SHP77 treated with DMSO at 0.1 percent for 48 hours (cell line): Measurements from ENCODE around the gene PRKAR1B.

ENCODE experiments used
- DNase-seq: peaks from one replicate; lab custom pipeline; 2025; lab: John Stamatoyannopoulos, UW

The PRKAR1B gene

DNA sequence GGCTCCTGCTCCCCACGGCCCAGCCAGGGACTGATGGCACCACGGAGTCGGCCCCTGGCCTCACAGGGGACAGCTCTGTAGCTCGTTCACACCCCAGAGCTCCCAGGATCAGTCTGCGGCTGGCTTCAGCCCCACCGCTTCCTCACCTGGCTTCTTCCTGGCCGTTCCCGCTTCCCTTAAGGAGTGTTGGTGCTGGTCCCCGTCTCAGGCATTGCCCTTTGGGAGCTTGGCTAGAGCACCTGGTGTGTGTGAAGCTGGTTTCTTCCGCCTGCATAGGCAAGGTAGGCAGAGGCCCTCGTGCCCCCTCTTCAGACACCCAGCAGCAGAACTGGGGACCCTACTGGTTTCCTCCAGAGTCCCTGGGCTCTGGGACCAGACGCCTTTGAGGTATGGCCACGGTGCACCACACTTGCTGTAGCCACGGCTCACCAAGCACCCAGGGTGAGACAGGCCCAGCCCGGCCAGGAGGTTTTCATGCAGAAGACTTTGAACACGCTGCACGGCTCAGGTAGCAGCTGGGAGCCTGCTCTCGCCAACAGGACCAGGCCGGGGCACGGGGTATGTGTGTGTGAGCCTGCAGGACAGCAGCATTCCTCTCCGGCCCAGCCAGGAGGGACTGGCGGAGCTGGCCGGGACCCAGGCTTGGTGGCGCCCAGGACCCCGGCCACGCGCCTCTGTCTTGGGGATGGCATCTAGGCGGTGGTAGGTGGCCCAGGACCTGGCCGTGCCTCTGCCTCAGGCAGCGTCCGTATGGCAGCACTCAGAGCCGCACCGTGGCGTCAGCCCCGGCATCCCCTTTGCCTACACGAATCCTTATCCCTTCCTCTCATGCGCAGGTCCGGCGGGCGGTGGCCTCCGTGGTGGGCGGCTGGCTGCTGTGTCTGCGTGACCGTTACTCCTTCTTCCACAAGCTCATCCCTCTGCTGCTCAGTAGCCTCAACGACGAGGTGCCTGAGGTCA lies 13.2 kb upstream of the PRKAR1B start:
- DNase-seq: no peak

DNA sequence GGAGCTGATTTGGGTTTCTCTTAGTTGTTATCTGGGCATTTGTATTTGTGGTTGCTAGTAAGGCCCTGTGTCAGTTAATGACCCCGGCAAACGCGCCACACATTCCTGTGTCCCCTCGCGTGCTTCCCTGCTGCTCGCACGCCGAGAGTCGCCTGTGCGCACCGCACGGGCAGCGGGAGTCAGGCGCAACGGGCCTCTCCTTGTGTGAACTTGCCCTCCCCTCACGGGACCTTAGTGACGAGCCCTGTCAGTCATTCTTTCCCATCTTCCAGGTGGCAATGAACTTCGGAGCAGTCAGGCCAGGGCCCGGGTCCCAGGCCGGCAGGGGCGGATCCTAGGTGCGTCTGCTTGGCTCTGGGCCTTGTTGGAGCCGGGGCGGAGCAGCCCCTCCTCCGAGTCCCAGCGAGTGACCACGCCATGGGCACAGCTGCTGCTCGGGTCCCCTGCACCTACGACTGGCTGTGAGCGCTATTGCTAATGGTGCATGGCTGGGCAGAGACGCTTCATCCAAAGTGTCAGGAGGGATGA lies 12.4 kb upstream of the PRKAR1B start:
- no peak for DNase-seq

DNA sequence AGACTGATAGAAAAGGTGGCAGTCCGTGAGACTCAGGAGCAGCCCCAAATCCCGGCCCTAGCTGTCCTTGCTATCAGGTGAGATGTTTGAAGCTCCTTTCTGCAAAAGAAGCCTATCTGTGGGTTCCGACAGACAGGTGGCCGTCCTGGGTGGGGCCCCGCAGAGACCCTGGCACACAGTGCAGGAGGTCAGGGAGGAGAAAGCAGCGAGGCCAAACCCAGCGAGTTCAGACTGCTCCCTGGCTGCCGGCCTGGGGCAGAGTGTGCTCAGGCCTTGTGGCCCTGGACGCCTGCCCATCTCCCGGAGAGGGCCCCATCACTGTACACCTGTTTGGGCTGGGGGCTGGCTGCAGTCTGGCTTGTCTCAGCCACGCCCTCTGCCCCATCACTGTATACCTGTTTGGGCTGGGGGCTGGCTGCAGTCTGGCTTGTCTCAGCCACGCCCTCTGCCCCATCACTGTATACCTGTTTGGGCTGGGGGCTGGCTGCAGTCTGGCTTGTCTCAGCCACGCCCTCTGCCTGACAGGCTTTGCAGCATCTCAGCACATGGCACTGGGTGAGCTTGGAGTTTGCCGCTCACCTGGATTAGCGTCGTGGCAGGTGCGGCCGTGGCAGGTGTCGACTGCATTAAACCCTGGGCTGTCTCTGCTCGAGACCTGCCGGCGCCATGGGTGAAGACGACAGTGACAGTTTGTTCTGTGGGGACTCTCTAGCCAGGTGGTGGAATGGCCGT lies 11.8 kb upstream of the PRKAR1B start:
- no peak for DNase-seq

DNA sequence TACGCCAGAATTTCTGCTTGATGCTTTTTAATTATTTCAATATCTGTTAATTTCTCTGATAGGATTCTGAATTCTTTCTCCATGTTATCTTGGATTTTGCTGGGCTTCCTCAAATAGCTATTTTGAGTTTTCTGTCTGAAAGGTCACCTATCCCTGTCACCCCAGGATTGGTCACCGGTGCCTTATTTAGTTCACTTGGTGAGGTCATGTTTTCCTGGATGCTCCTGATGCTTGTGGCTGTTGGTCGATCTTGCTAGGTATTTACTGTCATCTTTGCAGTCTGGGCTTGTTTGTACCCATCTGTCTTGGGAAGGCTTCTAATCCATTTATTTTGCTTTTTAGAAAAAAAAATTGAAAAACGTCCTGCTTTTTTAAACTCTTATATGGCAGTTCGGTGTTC lies 11.2 kb upstream of the PRKAR1B start:
- no peak for DNase-seq

DNA sequence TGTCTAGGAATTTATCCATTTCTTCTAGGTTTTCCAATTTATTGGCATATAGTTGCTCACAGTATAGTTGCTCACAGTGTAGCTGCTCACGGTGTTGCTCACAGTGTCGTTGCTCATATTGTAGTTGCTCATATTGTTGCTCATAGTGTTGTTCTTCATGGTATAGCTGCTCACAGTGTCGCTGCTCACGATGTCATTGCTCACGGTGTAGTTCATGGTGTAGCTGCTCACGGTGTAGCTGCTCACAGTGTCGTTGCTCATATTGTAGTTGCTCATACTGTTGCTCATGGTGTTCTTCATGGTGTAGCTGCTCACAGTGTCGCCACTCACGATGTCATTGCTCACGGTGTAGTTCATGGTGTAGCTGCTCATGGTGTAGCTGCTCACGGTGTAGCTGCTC lies 7.7 kb upstream of the PRKAR1B start:
- DNase-seq: no peak

DNA sequence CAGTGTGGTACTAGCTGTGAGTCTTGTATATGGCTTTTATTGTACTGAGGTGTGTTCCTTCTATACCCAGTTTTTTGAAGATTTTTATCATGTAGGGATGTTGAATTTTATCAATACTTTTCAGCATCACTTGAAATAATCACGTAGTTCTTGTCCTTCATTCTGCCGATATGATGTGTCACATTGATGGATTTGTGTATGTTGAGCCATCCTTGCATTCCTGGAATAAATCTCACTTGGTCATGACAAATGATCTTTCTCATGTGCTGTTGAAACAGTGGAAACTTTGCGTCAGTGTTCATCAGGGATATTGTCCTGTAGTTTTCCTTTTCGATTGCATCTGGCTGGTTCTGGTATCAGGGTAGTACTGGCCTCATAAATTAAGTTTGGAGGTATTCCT lies 7.1 kb upstream of the PRKAR1B start:
- no peak for DNase-seq

DNA sequence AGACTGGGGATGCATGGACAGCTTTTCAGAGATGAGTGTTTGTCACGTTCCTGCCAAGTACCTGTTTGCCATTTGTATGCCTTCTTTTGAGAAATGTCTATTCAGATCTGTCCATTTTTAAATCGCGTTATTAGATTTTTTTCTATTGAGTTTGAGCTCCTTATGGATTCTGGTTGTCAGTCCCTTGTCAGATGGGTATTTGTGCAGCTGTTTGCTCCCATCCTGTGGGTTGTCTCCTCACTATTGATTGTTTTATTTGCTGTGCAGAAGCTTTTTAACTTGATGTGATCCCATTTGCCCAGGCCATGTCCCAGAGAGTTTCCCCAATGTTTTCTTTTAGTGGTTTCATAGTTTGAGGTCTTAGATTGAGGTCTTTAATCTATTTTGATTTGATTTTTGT lies 5.5 kb upstream of the PRKAR1B start:
- no peak for DNase-seq

DNA sequence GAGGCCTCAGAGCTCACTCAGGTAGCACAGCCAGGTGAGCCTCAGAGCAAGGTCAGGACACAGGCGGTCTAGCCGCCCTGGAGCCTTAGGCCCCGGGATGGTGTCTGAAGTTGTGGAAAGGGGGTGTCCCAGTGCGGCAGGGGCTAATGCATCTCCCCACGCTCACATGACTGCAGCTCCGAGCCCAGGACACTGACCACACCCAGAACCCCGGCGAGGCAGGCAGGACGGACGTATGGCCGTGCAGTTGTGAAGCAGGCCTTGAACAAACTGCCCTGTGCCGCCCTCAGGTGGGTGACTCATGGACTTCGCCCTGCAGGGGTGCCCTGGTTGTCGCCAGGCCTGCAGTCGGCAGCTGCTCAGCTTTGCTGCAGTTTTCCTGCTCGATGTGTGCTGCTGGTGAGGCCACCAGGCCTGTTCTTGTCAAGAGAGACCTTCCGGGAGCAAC lies 5.0 kb upstream of the PRKAR1B start:
- DNase-seq: peak; percentile 98

DNA sequence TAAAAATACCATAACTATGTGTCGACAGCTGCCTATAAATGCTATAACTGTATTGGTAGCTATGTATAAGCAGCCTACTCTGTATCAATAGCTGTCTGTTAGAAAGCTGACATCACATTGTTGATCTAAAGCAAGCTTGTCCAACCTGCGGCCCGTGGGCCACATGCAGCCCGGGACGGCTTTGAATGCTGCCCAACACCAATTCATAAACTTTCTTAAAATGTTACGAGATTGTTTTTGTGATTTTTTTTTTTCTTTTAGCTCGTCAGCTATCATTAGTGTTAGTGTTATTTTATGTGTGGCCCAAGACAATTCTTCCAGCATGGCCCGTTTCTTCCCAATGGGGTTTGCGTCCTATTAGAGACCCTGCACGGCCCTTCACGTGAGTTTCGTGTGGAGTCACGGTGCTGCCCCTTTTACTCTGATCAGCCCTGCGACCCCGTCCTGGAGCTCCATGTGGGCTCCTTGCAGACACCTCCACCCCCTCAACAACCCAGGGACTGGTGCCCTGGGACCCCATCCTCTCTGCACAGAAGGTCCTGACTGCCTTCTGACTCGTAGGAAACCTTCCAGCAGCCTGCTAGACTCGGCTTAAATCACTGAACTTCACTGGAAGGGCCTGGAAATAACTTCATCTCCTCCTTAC lies 4.5 kb upstream of the PRKAR1B start:
- DNase-seq: no peak

DNA sequence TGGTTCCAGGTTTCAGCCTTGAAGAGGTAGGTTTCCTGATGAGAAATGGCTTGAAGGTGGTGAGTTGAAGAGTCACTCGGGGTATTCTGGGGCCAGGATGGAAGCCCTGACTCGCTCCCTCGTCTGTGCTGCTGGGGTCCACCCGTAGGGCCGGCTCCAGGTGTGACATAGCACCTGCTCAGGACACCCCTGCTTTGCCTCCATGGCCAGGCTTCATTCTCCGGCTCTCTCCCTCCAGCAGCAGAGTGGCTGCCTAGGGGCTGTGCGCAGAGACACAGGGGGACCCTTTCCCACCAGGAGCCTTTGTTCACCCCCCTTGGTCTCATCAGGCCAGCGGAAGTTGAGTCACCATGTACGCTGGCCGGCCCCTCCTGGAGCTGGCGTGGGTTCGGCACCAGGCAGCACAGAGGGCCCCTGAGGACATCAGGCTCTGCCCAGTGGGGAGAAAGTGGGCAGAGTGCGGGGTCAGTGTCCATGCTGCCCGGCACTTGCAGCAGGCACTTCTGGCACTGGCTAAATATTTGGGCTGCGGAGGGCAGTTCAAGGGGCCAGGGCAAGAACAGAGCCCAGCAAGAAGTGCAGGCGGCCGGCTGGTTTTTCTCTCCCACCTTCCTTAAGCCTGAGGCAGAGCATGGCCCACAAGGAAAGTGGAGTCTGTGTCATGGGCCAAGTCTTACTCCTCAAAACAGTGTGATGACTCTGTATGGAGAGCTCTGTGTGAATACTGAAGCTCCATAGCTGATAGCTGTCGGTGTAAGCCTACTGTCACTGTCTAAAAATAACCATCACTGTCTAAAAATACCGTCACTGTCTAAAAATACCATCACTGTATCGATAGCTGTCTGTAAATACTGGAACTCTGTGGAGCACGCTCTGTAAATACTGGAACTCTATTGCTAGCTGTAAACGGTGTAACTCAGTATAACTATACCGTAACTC lies 3.7 kb upstream of the PRKAR1B start:
- DNase-seq: no peak

DNA sequence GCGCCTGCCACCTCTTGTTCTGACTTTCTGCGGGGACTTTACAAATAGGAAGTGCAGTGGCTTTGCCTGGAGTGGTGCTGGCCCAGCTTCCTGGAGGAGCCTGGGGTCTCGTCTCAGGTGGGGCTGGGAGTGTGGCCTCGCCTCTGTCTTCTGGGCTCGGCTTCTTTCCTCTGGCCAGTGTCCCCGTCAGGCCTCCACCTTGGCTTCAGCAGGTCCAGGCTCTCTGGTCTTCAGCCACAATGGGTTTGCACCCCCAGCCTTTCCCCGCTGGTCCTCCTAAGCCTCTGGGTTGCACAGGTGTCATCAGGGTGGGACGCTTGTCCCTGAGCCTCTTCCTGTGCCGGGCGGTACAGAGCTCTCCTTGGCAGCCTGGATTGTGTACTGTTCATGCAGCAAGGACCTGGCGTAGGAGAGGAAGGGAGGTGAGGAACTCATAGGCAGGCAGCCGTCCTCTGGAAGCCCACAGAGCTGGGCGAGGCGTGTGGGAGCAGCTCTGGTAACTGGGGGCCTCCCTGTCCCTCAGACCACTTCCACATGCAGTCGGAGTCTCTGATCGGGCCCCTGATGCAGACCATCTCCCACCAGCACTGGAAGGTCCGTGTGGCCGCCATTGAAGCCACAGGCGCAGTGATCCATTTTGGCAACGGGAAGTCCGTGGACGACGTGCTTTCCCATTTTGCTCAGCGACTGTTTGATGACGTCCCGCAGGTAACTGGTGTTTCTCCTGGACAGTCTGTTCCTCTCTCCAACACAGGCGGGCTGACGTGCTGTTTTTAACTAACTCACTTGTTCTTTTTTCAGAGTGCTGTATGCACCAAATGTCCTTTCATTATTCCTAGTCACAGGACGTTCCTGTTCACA lies 2.3 kb upstream of the PRKAR1B start:
- no peak for DNase-seq

DNA sequence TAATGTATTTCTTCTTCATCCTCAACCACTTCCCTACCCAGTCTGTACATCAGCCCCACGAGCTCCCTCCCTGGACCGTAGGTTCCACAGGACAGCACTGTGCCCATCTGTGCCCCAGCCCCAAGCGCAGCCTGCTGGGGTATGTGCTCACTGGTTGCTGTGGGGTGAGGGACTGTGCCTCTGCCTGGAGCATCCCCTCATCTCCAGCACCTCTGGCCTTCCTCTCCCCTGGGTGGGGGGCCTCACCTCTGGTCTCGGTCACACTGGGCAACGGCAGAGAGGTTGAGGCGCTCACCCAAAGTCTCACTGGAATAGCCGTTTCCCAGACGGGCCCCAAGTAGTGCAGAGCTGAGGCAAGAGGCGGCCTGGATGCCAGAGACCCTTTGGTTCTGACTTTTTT lies 1.5 kb upstream of the PRKAR1B start:
- DNase-seq: no peak

DNA sequence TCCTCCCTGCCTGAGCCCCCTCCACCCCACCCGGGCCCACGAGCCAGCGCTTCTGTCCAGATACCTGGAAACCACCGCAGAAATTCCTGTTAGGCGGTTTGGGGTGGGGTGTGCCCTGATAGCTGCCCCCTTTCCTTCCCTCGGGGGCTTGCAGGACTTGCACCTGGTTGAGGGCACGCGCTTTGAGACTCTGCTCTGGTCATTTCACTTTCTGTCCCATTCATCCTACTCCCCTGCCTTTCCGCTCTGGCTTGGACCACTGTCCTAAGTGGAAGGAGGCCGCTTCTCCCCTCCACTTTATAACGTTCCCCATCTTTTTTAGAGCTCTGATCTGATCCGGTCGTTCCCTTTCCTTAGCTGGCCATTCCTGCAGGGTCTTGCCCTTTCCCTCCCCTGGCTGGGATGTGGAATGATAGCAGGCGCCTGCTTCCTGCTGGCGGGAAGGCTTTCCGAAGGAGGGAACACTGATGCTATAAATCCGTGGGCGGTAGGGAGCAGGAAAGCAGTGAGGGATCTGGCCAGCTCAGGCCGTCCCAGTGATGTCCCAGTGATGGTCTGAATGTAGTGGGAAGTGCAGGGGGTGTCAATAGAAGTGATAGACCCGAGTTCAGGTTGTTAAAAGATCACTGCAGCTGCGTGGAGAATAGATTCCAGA lies 852 bp upstream of the PRKAR1B start:
- no peak for DNase-seq

DNA sequence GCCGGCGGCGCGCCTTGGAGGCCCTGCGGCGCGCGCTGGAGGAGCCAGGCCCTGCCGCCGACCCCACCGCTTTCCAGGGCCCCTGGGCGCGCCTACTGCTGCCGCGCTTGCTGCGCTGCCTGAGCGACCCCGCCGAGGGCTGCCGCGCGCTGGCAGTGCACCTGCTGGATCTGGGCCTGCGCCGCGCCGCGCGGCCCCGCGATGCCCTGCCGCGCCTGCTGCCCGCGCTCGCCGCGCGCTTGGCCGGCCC lies 302 bp downstream of the PRKAR1B start:
- DNase-seq: no peak

DNA sequence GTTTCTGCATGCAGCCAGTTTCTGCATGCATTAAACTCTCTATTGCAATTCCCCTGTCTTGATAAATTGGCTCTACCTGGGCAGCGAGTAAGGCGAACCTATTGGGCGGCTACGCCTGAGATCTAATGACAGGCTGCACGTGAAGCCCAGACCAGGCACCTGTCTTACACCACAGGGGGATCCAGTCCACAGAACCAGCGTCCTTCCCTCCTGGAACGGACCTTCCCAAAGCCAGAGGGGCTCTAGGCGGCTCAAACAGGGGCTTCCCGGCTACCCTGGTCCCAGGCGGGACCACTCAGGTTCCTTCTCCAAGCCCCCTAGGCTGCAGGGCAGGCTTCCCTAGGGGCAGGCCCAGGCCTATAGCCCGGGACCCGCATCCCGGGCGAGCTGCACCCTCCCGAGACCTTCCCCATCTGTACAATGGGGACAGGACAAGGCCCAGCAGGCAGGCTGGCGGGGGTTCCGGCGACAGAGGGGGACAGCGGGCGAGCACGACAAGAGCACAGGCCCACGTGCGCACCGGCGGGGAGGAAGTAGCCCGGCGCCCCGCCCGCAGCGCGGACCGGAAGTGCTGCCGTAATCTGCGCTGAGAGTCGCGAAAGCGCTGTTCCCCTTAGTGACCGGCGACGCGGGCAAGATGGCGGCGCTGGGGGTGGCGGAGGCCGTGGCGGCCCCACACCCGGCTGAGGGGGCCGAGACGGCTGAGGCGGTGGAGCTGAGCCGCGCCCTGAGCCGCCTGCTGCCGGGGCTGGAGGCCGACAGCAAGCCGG lies 812 bp downstream of the PRKAR1B start, which contains the start of gene DNAAF5:
TSS of gene DNAAF5 (plus strand) at position 616 of the 770 bp plus-strand sequence. CDS start at position 638, 22 bp downstream.
- peak; percentile 85 for DNase-seq

DNA sequence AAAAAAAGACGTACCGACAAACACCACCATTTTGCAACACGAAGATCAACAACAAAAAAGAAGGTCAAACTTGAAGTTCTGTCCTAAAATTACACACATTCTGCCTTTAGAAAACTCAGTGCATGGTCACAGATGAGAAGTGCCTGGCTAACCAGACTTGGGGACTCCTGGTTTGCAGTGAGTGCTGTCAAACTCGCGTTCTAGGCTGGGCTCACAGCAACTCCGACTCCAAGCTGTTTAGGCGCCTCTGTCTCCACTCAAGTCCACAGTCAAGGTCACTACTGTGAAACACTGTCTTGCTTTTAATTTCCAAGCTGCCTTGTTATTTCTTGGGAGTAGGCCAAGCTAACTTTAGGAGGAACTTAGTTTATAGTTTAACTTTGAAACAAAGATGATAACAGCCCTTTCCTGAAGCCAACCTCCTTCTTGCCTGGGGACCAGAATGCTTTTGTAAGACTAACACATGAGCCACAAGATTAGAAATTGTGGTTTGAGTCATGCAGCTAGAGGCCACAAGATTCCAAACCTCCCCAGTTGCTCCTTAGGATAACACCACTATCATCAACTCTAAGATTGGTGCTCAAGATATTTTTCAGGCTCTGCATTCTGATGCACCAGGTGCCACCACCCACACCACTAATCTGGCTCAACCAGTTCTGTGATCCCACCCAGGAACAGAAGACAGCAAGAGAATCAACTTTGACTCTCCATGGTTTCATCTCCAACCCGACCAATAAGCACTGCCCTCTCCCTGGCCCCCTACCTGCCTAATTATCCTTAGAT lies 1.7 kb downstream of the PRKAR1B start:
- no peak for DNase-seq

DNA sequence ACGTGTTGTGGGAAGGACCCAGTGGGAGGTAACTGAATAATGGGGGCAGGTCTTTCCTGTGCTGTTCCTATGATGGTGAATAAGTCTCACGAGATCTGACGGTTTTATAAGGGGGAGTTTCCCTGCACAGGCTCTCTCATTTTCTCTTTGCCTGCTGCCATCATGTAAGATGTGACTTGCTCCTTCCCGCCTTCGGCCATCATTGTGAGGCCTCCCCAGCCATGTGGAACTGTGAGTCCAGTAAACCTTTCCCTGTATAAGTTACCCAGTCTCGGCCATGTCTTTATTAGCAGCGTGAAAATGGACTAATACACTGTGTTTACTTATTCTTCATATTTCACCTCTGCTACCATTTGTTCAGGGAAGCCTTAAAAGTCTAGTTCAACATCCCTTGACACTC lies 2.8 kb downstream of the PRKAR1B start:
- DNase-seq: no peak

DNA sequence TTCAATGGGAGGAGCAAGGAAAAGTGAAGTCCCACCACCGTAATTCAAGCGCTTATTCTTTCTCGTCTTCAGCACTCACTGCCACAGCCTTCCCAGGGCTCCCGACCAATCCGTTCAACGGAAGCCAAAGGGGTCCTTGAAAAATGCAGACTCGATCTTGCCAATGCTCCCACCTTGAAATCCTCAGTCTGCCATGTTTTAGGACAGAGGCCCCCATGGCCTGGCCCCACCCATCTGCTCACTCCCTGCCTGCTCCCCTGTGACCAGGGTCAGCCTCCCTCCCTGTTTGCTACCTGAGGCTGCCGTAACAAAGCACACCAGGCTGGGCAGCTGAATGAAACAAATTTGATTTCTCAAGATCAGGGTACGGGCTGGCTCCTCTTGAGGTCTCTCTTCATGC lies 3.5 kb downstream of the PRKAR1B start:
- DNase-seq: no peak
